Stimulated activated CD8-positive, alpha-beta memory T cell treated with anti-CD3 and anti-CD28 coated beads, Interleukin-2, amount 100 ng/mL, for 48 hours (primary cell): ENCODE measurements around the gene STEAP2.

Experiments
- DNase-seq, 2 donors: peaks; one replicate each; pipeline ENCODE4 v3.0.0-alpha.2; 2020; ENCODE audit warnings: low read depth in 2 of 2

Gene STEAP2

GRCh38 chr7:90192876-90193750 lies 18.4 kb upstream of the STEAP2 start:
- no peak for DNase-seq

GRCh38 chr7:90194911-90195809 lies 16.4 kb upstream of the STEAP2 start:
- DNase-seq, result no peak

- DNase-seq, result no peak
Observed at GRCh38 chr7:90201500-90202195, 9.9 kb upstream of the STEAP2 start.

- no peak for DNase-seq
Observed at GRCh38 chr7:90207956-90208355, 3.6 kb upstream of the STEAP2 start.

- no peak for DNase-seq
Observed at GRCh38 chr7:90209776-90210175, 1.8 kb upstream of the STEAP2 start.

GRCh38 chr7:90210475-90210874 lies 1.1 kb upstream of the STEAP2 start:
- DNase-seq, result no peak

GRCh38 chr7:90210981-90211380 lies 559 bp upstream of the STEAP2 start:
- DNase-seq, result no peak

- DNase-seq, result no peak
Observed at GRCh38 chr7:90212149-90212495, 582 bp downstream of the STEAP2 start.

GRCh38 chr7:90213521-90213920 lies 2.0 kb downstream of the STEAP2 start:
- no peak for DNase-seq

- no peak for DNase-seq
Observed at GRCh38 chr7:90216080-90216674, 4.6 kb downstream of the STEAP2 start.

GRCh38 chr7:90216771-90217170 lies 5.2 kb downstream of the STEAP2 start:
- DNase-seq, result no peak

- DNase-seq, result no peak
Observed at GRCh38 chr7:90222390-90222789, 10.8 kb downstream of the STEAP2 start.

- DNase-seq, result no peak
Observed at GRCh38 chr7:90222811-90223725, 11.5 kb downstream of the STEAP2 start.

GRCh38 chr7:90224195-90224594 lies 12.7 kb downstream of the STEAP2 start:
- DNase-seq, result no peak

- DNase-seq, result no peak
Observed at GRCh38 chr7:90225181-90225580, 13.6 kb downstream of the STEAP2 start.

- no peak for DNase-seq
Observed at GRCh38 chr7:90225601-90226000, 14.1 kb downstream of the STEAP2 start.

GRCh38 chr7:90227259-90227658 lies 15.7 kb downstream of the STEAP2 start:
- DNase-seq, result no peak

GRCh38 chr7:90229682-90230081 lies 18.1 kb downstream of the STEAP2 start:
- no peak for DNase-seq

GRCh38 chr7:90230834-90231233 lies 19.3 kb downstream of the STEAP2 start:
- DNase-seq, result no peak

GRCh38 chr7:90231304-90231703 lies 19.8 kb downstream of the STEAP2 start:
- DNase-seq, result no peak

GRCh38 chr7:90232430-90232829 lies 20.9 kb downstream of the STEAP2 start:
- DNase-seq, result no peak
